ENCODE measurements around the gene ATAD3A. TPM values are rescaled to one million over a fixed set of nuclear protein-coding genes. Genes with fewer than 3 reads are reported as not detected.

The ATAD3A gene
- total and polyA plus RNA-seq, 2 experiments from 2014 or later, result 61.7 to 77.9 TPM

- Histone ChIP-seq H3K4me1 (ENCODE audit: low read depth) (peaks cover 12% of the 10 kb centered on the region), H3K27me3 (no peaks in the 10 kb centered on the region), H3K9me3 (ENCODE audit: low read depth) (no peaks in the 10 kb centered on the region), H3K27ac (peak within 1 kb of the TSS; percentile 34), H3K4me3 (peak within 1 kb of the TSS; percentile 76), H3K36me3 (peaks cover 6% of the 10 kb centered on the region)
- peak; percentile 89 for DNase-seq (ENCODE audit: low read depth in 1 of 2, low spot score in 1 of 2)
- no peak for TF ChIP-seq CTCF (IDR thresholded peaks at IDR 0.05; ENCODE audit: low read depth, low read length)
Observed at GRCh38 chr1:1540090-1540817, 28.3 kb downstream of the ATAD3A start, which contains the start of gene TMEM240. Gene TMEM240, minus strand, starts transcription at chr1:1540624. Its CDS starts 278 bp downstream, at chr1:1540346.

- H3K4me3 ChIP-seq, result peak overlapping the region; percentile 76
Observed at GRCh38 chr1:1540818-1541628, 29.1 kb downstream of the ATAD3A start.

GRCh38 chr1:1541956-1542765 is 30.2 kb downstream of the ATAD3A start:
- no peak for TF ChIP-seq CTCF (IDR thresholded peaks at IDR 0.05; ENCODE audit: low read depth, low read length)
- no peak overlapping the region for H3K27ac ChIP-seq
- no peak for DNase-seq (ENCODE audit: low read depth in 1 of 2, low spot score in 1 of 2)
- no peaks in the 10 kb centered on the region for H3K27me3 ChIP-seq
- no peaks in the 10 kb centered on the region for H3K9me3 ChIP-seq (ENCODE audit: low read depth)
- peaks cover 3% of the 10 kb centered on the region for H3K4me1 ChIP-seq (ENCODE audit: low read depth)
- peaks cover 6% of the 10 kb centered on the region for H3K36me3 ChIP-seq
- no peak overlapping the region for H3K4me3 ChIP-seq

More at GRCh38 chr1:1540818-1541628, 29.1 kb downstream of the ATAD3A start:
- Histone ChIP-seq H3K4me1 (ENCODE audit: low read depth) (peaks cover 12% of the 10 kb centered on the region), H3K9me3 (ENCODE audit: low read depth) (no peaks in the 10 kb centered on the region), H3K27ac (no peak overlapping the region), H3K27me3 (no peaks in the 10 kb centered on the region), H3K36me3 (peaks cover 6% of the 10 kb centered on the region)
- TF ChIP-seq CTCF (IDR thresholded peaks at IDR 0.05; ENCODE audit: low read depth, low read length), result no peak
- no peak for DNase-seq (ENCODE audit: low read depth in 1 of 2, low spot score in 1 of 2)

GRCh38 chr1:1542766-1543705 is 31.1 kb downstream of the ATAD3A start:
- Histone ChIP-seq H3K27ac (no peak overlapping the region), H3K4me1 (ENCODE audit: low read depth) (peaks cover 3% of the 10 kb centered on the region), H3K27me3 (no peaks in the 10 kb centered on the region), H3K4me3 (no peak overlapping the region), H3K36me3 (peaks cover 6% of the 10 kb centered on the region), H3K9me3 (ENCODE audit: low read depth) (no peaks in the 10 kb centered on the region)
- DNase-seq (ENCODE audit: low read depth in 1 of 2, low spot score in 1 of 2), result no peak
- TF ChIP-seq CTCF (IDR thresholded peaks at IDR 0.05; ENCODE audit: low read depth, low read length), result no peak
